PC-9 (cell line): ENCODE data around the gene CXCL6. TPM values are rescaled to one million over a fixed set of nuclear protein-coding genes. Genes with fewer than 3 reads are reported as not detected.

Experiments used
- BruUV-seq: library from RNA; stranded (reverse); fragments of 400-500 nt; replicated peaks from 2 replicates; lab custom pipeline; 2021; lab: Mats Ljungman, UMichigan
- CTCF ChIA-PET: fragments of 300-600 bp; sonication (Branson Sonifier 250); formaldehyde crosslinking; loops from one replicate; lab custom pipeline; 2022; ENCODE audit warnings: antibody characterized with exemption; lab: Charles Lee
- POLR2A ChIA-PET: fragments of 300-600 bp; sonication (Branson Sonifier 250); formaldehyde crosslinking; loops from one replicate; lab custom pipeline; 2022; ENCODE audit warnings: antibody characterized with exemption; ENCODE audit not compliant: unreplicated experiment; lab: Charles Lee
- DNase-seq, 2 experiments: peaks; one replicate each; pipeline versions ENCODE4 v3.0.0 to v3.0.0-alpha.2; 2015 to 2022; ENCODE audit warnings: mixed read lengths in 1 of 2
- H2AFZ ChIP-seq: fragments of 200-600 bp; sonication (generic); 2 replicates; pipeline ENCODE4 v1.8.1; 2017; ENCODE audit warnings: antibody characterized with exemption
- H3F3A ChIP-seq: fragments of 200-600 bp; sonication (generic); 2 replicates; pipeline ENCODE4 v1.8.1; 2017; ENCODE audit warnings: antibody characterized with exemption, mild to moderate bottlenecking, low read depth; ENCODE audit not compliant: insufficient read depth
- H3K27ac ChIP-seq: fragments of 200-600 bp; sonication (generic); 2 replicates; pipeline ENCODE4 v1.6.1; 2016; ENCODE audit warnings: mixed run types
- H3K27me3 ChIP-seq: fragments of 200-600 bp; sonication (generic); 2 replicates; pipeline ENCODE4 v1.6.1; 2016; ENCODE audit warnings: low read depth, mixed run types; ENCODE audit not compliant: insufficient read depth
- H3K36me3 ChIP-seq: fragments of 200-600 bp; sonication (generic); 2 replicates; pipeline ENCODE4 v1.6.1; 2016; ENCODE audit warnings: low read depth, mixed run types
- H3K4me1 ChIP-seq: fragments of 200-600 bp; sonication (generic); replicated peaks from 2 replicates; pipeline ENCODE4 v1.6.1; 2016; ENCODE audit warnings: mixed run types; ENCODE audit not compliant: insufficient read depth
- H3K4me2 ChIP-seq: fragments of 200-600 bp; sonication (generic); 2 replicates; pipeline ENCODE4 v1.6.1; 2017; ENCODE audit warnings: mixed run types
- H3K4me3 ChIP-seq: fragments of 200-600 bp; sonication (generic); 2 replicates; pipeline ENCODE4 v1.6.1; 2016; ENCODE audit warnings: mixed run types
- H3K79me2 ChIP-seq: fragments of 200-600 bp; sonication (generic); 2 replicates; pipeline ENCODE4 v1.6.1; 2017; ENCODE audit warnings: low read depth, mixed run types
- H3K9me2 ChIP-seq: fragments of 200-600 bp; sonication (generic); 2 replicates; pipeline ENCODE4 v1.8.1; 2017; ENCODE audit warnings: mild to moderate bottlenecking; ENCODE audit not compliant: insufficient read depth
- H3K9me3 ChIP-seq: fragments of 200-600 bp; sonication (generic); 2 replicates; pipeline ENCODE4 v1.8.1; 2016; ENCODE audit warnings: low read depth; ENCODE audit not compliant: insufficient read depth
- H4K20me1 ChIP-seq: fragments of 200-600 bp; sonication (generic); 2 replicates; pipeline ENCODE4 v1.8.1; 2017; ENCODE audit not compliant: insufficient read depth
- CTCF ChIP-seq: fragments of 200-600 bp; sonication (generic); conservative IDR thresholded peaks from 2 replicates; pipeline ENCODE4 v1.6.1; 2017; ENCODE audit warnings: mixed run types, antibody characterized with exemption, mild to moderate bottlenecking, moderate library complexity
- EZH2 ChIP-seq: fragments of 200-600 bp; sonication (generic); IDR thresholded peaks from 2 replicates; pipeline ENCODE4 v1.8.0; 2017; ENCODE audit warnings: antibody characterized with exemption, low read depth
- intact Hi-C: fragments of 100-400 bp; cut with micrococcal nuclease; formaldehyde crosslinking; loops from one replicate; pipeline ENCODE4 v1.10.0; 2022; ENCODE audit not compliant: unreplicated experiment
- total RNA-seq: library from RNA; stranded (reverse); gene quantifications from 2 replicates; pipeline ENCODE4 v1.2.3, GENCODE V29; 2021

CXCL6 gene
- total RNA-seq, 1 experiment from 2014 or later, result not detected

DNA sequence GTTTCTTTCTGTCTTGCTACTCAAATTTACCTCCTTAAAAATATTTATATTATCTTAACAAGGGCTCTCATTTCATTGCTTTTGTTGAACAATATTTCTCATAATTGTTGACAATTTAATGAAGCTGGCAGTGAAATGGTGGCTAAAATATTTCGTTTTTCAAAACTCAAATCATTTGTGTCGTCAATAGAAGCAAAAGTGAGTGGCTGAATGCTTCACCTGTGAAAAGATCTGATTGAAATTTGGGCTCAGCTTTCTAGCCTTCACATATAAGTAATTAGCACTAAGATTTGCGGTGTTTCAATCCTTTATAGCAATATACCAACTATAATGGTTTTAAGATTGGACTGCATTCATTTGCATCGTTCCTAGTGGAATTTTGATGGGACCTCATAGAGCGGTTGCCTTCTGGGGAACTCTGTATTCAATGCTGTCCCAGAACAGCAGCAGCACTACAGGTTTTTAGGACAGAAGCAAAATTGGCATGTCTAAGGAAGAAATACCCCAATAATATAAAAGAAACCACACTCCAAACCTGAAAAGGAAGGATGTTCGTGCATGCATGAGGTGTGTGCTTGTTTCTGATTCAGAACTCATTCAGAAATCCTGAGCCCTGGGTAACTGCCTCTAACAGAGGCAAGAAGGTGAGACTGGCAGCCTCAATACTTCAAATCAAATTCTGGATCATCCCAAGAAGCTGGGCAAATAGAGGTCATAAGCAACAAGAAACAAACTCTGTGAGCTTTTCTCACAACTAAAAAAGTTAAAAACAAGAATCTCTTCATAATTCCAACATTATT lies 35.2 kb downstream of the CXCL6 start:
- no peak overlapping the region for H3K4me3 ChIP-seq
- H3K79me2 ChIP-seq, result no peaks in the 10 kb centered on the region
- ChIA-PET POLR2A (no interaction called here), CTCF (no interaction called here)
- no peak overlapping the region for H2AFZ ChIP-seq
- BruUV-seq, result no TSS peak
- H3K27me3 ChIP-seq, result no peaks in the 10 kb centered on the region
- H3K9me2 ChIP-seq, result no peaks in the 10 kb centered on the region
- no peak for DNase-seq
- H3K4me2 ChIP-seq, result no peak overlapping the region
- no peaks in the 10 kb centered on the region; the same call in 1 of the 2 replicates for H3K4me1 ChIP-seq
- no peaks in the 10 kb centered on the region for H4K20me1 ChIP-seq
- no peak overlapping the region for H3K27ac ChIP-seq
- intact Hi-C loops, result no loop called here
- H3K9me3 ChIP-seq, result no peaks in the 10 kb centered on the region; the same call in 1 of the 2 replicates
- TF ChIP-seq CTCF (no peak), EZH2 (no peak)
- no peaks in the 10 kb centered on the region for H3F3A ChIP-seq
- no peaks in the 10 kb centered on the region for H3K36me3 ChIP-seq

DNA sequence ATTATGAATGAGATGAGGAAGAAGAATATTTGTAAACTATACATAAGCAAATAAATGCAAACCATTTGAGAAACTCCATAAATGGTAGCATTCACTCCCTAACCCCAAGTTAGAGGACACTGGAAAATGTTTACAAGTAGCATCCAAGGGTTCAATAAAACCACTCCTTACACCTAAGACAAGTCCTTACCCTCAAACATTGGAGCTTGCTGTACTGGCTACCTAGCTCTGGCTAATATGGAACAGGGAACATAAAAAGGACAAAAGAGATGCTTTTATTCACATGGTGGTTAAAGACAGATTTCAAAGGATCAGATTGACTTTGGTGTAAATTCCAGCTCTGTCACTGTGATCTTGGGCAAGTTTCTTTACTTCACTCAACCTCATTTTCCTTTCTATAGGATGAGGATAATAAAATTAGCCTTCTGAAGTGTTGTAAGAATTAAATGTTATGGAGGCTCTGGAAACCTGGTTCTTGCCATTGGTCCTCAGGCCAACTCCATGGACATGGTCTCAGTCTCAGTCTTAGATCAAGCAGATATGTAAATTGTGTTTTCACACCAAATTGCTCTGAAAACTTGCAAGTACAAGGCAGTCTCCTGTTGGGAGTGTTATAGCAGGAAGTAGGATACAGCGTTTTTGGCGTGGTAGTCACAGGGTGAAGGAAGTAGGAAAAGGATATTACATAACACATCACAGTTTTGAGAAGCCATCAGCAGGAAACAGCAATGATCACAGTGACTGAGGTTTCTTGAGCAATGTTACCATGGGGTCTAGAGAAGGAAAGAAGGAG lies 36.0 kb downstream of the CXCL6 start:
- Histone ChIP-seq H3K9me2 (no peaks in the 10 kb centered on the region), H3K4me3 (no peak overlapping the region), H3K27me3 (no peaks in the 10 kb centered on the region), H2AFZ (no peak overlapping the region), H3K36me3 (no peaks in the 10 kb centered on the region), H3K4me2 (no peak overlapping the region), H3K4me1 (no peaks in the 10 kb centered on the region; the same call in 1 of the 2 replicates), H3F3A (no peaks in the 10 kb centered on the region), H3K79me2 (no peaks in the 10 kb centered on the region), H3K27ac (no peak overlapping the region), H4K20me1 (no peaks in the 10 kb centered on the region), H3K9me3 (no peaks in the 10 kb centered on the region; the same call in 1 of the 2 replicates)
- intact Hi-C loops, result no loop called here
- no peak for TF ChIP-seq CTCF
- TF ChIP-seq EZH2, result no peak
- CTCF ChIA-PET, result no interaction called here
- no TSS peak for BruUV-seq
- no peak for DNase-seq
- POLR2A ChIA-PET, result no interaction called here

GRCh38 chr4:73874386-73874785 lies 37.9 kb downstream of the CXCL6 start:
- POLR2A ChIA-PET, result no interaction called here
- no peaks in the 10 kb centered on the region; the same call in 1 of the 2 replicates for H3K4me1 ChIP-seq
- intact Hi-C loops, result no loop called here
- CTCF ChIA-PET, result no interaction called here
- no TSS peak for BruUV-seq
- H3K79me2 ChIP-seq, result no peaks in the 10 kb centered on the region
- no peak overlapping the region for H3K4me3 ChIP-seq
- no peaks in the 10 kb centered on the region; the same call in 1 of the 2 replicates for H3K9me3 ChIP-seq
- no peaks in the 10 kb centered on the region for H3K9me2 ChIP-seq
- DNase-seq, result no peak
- H4K20me1 ChIP-seq, result no peaks in the 10 kb centered on the region
- H3K27me3 ChIP-seq, result no peaks in the 10 kb centered on the region
- no peaks in the 10 kb centered on the region for H3K36me3 ChIP-seq
- H3K4me2 ChIP-seq, result no peak overlapping the region
- H3F3A ChIP-seq, result no peaks in the 10 kb centered on the region
- TF ChIP-seq CTCF (no peak), EZH2 (no peak)
- H3K27ac ChIP-seq, result no peak overlapping the region
- no peak overlapping the region for H2AFZ ChIP-seq
